GM18511 (cell line): ENCODE measurements around the gene ASCC2.
A peak's percentile ranks its signal among the peaks of the same experiment; 100 is the strongest.
"Not testable (repeated sequence)": the region's sequence is repeated elsewhere in the genome, so short reads cannot be mapped to it uniquely, and the experiment has no call there.

Experiments
- ATAC-seq: cut with Tn5 transposase; IDR thresholded peaks from one replicate; pipeline ENCODE4 v1.9.1; 2021; ENCODE audit warnings: mild to moderate bottlenecking, moderate library complexity; ENCODE audit not compliant: unreplicated experiment

ASCC2 gene, protein sequence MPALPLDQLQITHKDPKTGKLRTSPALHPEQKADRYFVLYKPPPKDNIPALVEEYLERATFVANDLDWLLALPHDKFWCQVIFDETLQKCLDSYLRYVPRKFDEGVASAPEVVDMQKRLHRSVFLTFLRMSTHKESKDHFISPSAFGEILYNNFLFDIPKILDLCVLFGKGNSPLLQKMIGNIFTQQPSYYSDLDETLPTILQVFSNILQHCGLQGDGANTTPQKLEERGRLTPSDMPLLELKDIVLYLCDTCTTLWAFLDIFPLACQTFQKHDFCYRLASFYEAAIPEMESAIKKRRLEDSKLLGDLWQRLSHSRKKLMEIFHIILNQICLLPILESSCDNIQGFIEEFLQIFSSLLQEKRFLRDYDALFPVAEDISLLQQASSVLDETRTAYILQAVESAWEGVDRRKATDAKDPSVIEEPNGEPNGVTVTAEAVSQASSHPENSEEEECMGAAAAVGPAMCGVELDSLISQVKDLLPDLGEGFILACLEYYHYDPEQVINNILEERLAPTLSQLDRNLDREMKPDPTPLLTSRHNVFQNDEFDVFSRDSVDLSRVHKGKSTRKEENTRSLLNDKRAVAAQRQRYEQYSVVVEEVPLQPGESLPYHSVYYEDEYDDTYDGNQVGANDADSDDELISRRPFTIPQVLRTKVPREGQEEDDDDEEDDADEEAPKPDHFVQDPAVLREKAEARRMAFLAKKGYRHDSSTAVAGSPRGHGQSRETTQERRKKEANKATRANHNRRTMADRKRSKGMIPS

DNA sequence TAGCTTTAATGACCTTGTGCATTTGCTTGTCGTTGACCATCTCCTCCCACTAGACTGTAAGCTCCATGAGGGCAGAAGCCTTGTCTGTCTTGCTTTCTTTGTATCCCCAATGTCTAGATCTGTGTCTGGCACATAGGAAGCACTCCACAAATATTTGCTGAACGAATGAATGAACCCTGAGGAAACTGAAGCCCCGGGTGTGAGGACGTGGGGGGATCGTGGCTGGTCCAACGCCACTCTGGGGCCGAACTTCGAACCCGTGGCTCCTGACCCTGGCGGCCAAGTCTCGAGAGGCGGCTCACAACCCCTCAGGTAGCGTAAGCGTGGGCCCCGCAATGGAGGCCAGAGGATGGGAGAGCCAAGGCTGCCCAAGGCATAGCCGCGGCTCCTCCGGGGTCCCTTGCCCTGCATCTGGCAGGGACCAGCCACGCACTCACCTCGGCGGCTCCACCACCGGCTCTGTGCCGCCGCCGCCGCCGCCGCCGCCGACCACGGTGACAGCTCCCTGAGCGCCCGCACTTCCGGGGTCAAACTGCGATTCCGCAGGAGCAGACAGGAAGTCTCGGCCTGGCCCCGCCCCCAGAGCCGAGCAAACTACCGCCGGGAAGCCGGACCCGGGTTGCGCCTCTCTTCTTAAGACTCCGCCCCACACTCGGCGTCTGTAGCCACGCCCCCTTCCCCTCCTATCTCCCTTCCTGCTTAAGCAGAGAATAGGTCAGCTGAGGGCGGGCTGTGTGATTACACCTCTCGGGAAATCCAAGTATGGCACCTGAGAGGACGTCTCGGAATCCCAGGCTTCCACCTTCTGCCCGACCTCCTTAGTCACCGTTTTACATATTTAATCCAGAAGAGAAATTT lies at the start of gene ASCC2:
ASCC2 (minus strand) TSS at position 534 of the 858 bp plus-strand sequence. CDS start 5,949 bp downstream, outside the sequence.
- ATAC-seq, result peak; percentile 97

DNA sequence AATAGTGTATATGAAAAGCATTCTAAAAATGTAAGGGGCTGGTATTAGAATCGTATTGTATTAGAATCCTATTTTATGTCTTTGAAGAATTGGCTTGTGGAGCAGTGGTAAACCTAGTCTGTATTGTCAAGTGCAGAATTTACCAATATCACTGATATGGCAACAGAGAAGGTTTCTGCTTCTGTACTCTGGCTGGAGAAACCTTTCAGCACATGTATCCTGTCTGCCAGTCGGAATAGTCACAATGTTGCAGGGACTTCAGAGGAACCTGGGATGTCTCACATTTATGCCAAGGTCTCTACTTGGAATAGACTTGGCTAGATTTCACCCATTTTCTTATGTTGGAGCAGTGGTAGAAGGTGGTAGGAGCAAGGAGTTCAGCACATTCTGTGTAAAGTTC lies 49.3 kb upstream of the ASCC2 start:
- ATAC-seq, result no peak

DNA sequence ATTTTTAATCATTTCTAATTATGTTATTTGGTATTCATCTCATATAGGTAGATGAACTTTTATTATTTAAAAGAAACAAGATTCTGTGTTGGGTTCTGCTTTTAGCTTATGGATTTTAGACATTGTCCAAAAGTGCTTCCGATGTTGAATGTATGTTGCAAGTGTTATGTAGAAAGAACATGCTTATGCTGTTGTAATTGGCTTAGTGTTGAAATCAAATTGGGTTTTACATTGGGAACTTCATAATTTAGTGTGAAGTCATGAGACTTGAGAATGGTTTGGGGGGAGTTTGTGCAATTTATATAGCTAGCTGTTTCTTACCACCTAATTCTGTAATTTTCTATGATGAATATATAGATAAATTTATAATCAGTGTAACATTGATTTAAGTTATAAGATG lies 48.5 kb upstream of the ASCC2 start:
- ATAC-seq, result no peak

DNA sequence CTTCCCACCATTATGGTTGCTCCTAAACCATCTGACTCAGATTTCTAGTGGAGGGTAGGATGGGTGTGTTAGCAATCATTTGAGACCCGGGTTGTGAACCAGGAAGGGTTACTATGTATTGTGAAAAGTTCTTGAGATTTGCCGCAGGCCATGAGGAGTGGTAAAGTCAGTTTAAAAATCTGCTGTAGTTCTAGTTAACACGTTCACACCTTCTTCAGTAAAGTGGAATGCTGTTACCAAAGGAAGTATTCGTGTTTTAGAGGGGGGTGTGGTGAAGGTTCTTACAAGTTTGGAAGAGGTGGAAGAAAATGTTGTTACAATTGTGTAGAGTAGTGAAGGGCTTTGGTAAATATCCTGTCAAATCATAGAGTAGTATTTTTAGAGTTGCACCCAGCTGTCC lies 47.5 kb upstream of the ASCC2 start:
- no peak for ATAC-seq

DNA sequence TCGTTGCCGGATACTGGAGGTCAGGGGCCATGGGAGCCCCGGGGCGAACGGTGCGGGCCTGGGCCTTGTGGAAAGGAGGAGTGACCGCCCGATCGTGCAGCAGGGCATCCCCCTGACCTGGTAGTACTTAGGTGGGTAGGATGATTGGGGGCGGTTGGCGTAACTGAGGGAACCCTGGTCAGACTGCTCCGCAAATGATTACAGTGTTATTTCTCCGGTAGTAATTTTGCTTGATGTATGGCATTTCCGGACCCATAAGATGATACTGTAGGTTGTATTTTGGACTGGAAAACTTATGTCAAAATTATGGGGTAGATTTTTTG lies 45.7 kb upstream of the ASCC2 start:
- ATAC-seq, result no peak

DNA sequence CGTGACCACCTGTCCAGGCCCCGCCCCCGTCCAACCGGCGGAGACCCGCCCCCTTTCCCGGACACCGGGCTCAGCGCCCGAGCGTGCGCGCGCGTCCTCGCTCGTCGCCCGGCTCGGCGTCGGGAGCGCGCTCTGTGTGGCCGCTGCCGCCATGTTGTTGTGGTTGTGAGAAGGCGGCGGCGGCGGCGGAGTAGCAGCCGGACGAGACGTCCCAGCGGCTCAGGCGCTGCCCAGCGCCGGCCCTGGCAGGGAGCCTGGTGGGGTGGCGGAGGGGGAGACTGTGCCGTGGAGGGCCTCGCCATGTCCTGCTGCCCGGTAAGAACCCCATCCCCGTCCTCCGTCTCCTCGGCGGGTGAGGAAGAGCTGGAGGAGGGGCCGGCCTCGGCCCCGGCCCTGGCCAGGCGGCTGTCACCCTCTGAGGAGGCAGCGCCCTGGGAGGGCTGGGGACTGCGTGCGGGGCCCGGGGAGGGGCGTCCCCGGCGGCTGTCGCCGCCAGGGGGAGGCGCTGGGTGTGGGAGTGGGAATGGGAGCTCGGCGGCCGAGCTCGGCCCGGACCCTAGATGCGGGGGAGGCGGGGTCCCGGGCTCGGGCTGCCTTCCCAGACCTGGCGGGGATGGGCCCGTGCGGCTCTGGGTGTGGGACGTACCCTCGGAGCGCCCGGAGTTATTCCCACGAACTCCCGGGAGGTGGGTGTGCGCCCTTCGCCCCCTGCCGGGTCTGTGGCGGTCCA lies 45.1 kb upstream of the ASCC2 start, which contains the start of gene MTMR3:
MTMR3 (plus strand) TSS at position 130 of the 730 bp plus-strand sequence. CDS start 87,886 bp downstream, outside the sequence.
- ATAC-seq, result peak; percentile 88

DNA sequence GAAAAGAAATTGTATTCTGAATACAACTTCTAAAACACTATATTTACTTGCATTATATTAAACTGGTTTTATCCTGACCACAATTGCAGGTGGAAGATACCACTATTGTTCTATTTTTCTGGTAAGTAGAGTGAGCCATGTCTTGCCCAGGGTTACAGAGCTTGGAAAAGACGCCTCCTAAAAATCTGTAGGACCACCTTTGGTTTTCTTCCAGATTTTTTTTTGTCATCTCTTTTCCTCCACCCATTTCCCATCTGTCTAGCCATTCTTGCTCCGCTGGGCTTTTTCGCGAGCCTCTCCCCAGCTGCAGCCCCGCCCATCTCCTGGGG lies 44.6 kb upstream of the ASCC2 start:
- ATAC-seq, result peak; percentile 54

DNA sequence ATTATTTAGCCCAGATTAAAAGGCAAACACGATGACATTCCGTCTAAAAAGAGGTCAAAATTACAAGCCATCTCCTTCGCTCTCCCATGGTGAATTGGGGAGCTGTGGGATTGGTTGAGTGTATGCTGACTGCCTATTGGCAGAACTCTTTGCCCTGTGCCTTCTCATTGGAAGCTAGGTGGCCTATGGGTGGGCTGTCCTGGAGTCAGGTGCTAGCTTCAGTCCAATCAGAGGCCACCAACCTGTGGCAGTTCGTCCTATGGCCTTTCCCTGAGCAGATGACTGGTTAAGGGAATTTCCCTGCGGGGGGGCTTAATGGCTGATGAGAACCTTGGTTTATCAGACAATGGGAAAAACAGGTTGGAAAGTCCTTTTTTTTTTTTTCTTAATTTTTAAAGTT lies 41.7 kb upstream of the ASCC2 start:
- ATAC-seq, result no peak

DNA sequence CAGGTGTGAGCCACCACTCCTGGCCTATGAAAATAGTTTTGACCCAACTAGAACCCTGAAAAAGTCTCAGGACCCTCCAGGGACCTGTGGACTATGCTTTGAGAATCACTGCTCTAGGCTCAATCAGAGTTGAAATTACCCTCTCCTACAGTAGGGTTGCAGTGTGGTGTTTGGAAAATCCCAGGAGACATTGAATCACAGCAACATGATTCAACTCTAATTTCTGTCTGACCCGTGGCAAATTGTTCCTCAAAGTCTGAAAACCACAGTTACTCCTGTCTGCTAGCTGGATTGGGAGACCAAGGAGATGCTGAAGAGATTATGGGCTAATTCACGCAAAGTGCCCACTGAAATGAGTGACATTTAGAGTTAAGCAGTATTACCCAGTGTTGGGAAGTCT lies 39.5 kb upstream of the ASCC2 start:
- no peak for ATAC-seq

DNA sequence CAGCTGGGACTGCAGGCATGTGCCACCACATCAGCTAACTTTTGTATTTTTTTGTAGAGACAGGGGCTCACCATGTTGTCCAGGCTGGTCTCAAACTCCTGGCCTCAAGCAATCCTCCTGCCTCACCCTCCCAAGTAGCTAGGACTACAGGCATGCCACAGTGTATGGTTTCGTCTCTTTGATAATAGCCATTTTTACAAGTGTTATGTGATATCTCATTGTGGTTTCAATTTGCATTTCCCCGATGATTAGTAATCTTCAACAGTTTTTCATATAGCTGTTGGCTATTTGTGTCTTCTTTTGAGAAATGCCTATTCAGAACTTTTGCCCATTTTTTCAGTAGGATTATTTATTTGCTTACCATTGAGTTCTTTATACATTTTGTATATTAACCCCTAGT lies 35.9 kb upstream of the ASCC2 start:
- no peak for ATAC-seq

DNA sequence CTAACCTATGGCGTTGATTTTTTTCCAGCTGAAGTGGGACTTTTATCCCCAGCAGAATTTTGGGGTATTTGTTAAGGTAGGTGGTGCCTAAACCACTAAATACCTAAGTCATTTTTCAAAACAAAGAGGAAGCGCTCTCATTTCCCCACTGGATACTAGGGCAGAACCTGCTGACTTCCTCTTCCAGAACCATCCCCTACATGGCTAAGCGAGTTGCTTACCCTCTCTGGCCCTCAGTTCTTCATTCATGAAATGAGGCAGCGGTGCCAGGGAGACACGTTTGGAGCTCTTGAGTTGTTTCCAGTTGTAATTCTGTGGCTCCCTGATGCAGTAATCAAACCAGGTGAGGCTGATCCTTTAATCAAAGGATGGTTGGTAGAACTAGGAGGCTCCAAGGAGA lies 34.9 kb upstream of the ASCC2 start:
- no peak for ATAC-seq

DNA sequence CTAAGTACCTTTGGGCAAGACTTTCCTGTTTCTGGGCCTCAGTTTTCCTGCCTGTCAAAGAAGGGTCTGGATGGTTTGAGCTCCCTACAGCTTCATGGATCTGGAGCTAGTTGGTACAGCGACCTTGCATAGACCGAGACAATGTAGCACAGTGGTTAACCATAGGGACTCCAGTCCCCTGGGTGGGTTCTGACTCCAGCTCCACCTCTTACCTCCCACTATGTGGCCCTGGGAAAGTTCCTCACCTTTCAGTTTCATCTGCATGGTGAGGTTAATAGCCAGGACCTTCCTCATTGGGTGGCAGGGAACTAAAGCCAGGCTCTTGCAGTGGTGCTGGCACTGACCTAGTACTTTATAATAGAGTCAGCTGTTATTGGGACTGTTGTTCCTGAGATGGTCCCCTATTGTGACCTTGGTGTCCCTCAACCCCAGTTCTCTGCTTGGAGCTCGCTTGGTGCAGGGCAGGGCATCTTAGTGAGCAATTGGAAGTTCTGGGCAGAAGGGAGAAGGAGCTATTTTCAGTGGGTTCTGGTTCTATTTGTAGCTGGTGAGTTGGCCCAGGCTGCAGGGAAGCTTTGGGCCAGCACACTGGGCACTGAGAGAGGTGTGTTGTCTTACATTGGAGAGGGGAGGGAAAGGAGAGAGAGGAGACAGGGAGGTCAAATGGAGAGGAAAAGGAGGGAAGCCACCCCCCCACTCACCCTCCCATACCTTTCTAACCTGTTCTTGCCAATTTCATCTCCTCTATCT lies 34.2 kb upstream of the ASCC2 start:
- ATAC-seq, result no peak

DNA sequence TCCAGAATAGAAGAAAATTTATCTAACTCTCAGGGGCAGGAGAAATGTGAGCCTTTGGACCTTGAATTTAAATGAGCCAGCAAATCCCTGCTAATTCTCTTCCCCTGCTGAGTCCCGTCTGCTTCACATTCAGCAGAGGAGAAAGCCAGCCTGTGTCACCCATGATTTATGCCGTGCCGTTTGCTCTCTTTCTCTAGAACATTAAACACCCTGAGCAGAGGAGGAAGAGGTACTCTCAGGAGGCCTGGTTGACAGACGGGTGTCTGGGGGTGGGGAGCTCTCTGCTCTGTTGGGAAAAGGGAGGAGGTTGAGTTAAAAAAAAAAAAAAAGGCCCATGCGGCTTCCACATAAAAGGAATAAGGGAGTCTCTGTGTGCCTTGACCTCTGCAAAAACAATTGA lies 33.6 kb upstream of the ASCC2 start:
- no peak for ATAC-seq

DNA sequence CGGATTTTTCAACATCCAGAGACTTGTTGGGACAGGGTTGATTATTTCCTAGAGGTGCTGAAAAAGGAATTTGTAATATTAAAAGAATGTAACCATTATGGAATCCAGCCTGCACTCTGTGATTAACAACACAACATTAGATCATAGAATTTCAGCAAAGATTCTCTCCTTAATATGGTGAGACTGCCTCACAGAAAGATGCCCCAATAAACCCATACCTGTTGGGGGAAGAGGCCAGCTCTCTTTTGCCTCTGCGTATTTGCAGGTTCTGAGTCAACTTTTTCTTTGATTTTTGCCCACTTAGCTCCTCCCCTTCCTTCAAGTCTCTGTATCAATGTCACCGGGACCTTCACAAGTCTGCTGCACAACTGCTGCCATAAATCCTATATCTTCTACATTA lies 32.5 kb upstream of the ASCC2 start:
- no peak for ATAC-seq

DNA sequence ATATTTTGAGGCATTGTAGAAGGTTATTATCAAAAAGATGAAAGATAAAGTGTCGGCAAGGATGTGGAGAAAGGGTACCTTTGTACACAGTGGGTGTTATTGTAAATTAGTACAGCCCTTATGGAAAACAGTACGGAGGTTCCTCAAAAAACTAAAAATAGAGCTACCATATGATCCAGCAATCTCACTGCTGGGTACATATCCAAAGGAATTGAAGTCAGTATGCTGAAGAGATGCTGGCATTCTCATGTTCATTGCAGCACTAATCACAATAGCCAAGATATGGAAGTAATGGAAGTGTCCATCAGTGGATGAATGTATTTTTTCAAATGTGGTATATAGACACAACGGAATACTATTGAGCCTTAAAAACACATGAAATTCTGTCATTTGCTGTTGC lies 29.8 kb upstream of the ASCC2 start:
- ATAC-seq, result no peak

DNA sequence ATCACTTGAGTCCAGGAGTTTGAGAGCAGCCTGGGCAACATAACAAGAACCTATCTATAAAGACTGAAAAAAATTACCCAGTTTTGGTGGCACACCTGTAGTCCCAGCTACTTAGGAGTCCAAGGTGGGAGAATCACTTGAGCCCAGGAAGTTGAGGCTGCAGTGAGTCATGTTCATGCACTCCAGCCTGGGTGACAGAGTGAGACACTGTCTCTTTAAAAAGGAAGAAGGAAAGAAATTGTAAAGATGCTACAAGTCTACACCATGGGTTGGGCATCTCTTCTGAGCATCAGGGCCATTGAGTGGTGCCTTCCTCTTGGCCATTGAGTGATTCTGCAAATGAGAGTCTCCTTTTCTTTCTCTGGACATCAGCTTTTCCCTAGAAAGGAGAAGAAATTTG lies 29.2 kb upstream of the ASCC2 start:
- ATAC-seq, result no peak

DNA sequence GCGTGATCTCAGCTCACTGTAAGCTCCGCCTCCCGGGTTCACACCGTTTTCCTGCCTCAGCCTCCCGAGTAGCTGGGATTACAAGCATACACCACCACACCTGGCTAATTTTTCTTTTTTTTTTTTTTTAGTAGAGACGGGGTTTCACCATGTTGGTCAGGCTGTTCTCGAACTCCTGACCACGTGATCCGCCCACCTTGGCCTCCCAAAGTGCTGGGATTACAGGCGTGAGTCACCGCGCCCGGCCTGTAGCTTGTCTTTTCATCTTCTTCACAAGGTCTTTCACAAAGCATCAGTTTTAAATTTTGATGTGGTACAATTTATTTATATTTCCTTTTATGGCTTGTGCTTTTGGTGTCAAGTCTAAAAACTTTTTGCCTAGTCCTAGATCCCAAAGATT lies 27.5 kb upstream of the ASCC2 start:
- not testable (repeated sequence) for ATAC-seq

DNA sequence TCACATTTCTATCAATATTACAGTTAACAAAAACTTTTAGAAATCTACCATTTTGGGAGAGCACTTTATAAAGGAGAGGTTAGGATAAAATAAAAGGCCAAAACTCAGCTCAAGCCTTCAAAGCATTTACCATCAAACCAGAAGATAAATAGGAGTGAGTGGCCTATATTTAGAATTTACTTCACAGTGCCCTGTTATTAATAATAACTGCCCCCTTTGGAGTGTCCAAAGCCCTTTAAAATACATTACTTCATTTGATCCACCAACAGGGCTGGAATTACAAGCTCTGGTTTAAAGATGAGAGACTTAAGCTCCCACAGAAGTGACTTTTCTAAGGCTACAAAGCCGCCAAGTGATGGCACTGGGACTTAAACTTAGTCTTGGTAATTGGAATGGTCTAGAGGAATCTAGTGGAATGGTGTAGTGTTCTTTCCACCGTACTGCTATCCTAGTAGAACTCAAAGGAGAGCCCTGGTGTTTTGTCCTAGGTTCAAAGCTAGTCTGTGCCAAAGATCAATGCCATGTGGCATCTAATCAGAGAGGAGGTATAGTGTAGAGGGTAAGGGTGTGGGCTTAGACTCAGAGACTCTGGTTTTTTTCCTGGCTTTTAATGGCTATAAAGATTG lies 23.7 kb upstream of the ASCC2 start:
- no peak for ATAC-seq

DNA sequence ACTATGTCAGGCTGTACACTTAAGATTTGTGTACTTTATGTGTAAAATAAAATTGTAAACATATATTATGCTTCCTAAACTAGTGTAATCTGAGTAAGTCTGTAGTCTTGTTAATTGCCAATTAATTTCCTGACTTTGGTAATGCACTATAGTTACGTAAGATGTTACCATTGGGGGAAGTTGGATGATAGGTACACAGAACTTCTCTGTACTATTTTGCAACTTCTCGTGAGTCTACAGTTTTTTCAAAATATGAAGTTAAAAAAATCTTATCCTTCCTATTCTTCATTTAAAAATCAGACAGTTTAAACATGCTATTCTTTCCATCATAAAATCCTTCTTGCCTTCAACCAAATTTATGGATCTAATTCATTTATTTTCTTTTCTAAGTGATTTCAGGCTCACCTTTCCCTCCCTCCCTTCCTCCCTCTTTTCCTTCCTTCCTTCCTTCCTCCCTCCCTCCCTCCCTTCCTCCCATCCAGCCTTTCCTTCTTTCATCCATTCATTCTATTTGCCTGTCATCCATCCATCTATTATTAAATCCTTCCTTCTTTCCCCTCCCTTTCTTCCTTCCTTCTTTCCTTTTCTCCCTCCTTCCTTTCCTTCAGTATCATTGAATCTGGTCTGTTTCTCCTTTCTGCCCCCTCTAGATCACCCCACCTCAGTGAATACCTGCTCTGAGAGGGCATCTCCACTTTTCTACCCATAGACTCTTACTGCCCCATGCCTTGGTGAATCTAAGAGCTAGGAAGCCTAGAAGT lies 22.1 kb upstream of the ASCC2 start:
- ATAC-seq, result no peak
